GM12891 (cell line): ENCODE results near the gene EXOSC7.

Experiments
- POLR2A ChIP-seq: IDR thresholded peaks from 2 replicates; pipeline ENCODE4 v1.6.1; 2011; ENCODE audit warnings: low read depth, low read length, control low read depth
- TAF1 ChIP-seq: IDR thresholded peaks from 2 replicates; pipeline ENCODE4 v1.6.1; 2011; ENCODE audit warnings: low read depth, low read length, control low read depth

DNA sequence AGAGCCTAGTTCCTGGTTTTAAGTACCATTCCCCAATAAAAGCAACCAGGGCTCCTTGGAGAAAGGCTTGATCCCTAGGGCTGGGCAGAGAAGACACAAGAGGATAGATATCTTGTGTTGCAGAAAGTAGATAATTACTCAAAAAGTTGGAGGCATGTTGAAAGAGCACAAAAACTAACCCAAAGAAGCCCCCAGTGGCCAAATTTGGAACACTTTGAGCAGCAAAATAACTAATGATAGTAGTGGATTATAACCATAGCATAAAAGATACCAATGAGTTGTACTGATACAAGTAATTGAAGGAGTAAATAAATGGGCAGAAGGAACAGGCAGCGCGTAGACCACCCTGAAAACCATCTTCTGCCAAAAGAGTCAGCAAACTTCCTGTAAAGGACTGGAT lies 12.0 kb downstream of the EXOSC7 start:
- TF ChIP-seq POLR2A: no peak
- TF ChIP-seq TAF1: no peak
